ENCODE results near the gene LRP6.
"Not testable (repeated sequence)": the region's sequence is repeated elsewhere in the genome, so short reads cannot be mapped to it uniquely, and the experiment has no call there.

The LRP6 gene

DNA sequence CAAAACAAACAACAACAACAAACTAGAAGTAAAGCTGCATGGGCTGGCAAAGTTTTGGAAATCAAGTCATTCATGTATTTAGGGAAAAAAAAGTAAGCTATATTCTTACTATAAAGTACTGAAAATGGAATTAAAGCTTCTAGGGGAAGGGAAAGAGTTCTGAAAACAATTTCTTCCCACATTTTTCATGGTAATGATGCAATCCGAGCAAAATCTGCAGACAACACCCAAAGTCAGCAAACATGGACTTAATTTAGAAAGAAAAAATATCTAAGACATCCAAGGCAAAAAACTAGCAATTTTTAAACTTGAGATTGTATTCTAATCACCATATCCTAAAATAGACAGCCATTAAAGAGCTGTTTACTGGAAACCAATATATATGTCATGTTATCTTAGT, 86.3 kb downstream of the LRP6 start:
- DNase-seq (ENCODE audit: low read depth, low spot score) = no peak

DNA sequence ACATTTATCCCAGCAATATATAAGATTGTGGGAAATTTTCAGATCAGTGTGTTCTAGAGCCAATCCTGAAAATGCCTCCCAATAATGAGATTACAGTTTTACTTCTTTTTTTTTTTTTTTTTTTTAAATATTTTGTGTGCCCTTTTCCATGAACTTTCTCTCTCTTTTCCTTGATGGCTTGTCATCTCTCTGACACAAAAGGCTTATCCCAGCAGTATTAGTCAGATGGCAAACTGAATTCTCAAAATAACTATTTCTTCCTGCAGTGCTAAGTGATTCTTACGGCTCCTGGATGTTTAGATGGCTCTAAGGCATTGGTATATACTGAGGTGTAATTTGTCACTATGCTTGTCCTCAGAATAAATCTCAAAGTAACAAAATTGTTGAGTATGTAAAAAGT, 86.7 kb downstream of the LRP6 start:
- DNase-seq (ENCODE audit: low read depth, low spot score) = no peak

DNA sequence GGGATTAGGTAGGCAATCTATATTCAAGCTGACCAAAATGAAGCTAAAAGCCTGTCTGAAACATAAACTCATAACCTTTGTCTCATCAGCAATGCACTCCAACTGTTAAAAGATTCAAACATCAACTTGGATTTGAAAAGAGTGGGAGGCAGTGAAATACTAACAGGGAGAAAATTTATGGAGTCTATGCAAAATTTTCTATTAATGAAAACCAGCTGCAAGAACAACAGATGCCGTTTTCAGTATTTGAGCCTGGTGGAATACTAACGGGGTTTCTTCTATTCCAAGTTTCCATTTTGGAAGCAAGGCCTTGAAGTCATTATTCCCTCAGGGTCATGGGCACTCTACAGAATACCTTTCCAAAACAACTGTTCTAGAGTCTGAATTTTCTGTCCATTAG, 88.3 kb downstream of the LRP6 start:
- no peak for DNase-seq (ENCODE audit: low read depth, low spot score)

DNA sequence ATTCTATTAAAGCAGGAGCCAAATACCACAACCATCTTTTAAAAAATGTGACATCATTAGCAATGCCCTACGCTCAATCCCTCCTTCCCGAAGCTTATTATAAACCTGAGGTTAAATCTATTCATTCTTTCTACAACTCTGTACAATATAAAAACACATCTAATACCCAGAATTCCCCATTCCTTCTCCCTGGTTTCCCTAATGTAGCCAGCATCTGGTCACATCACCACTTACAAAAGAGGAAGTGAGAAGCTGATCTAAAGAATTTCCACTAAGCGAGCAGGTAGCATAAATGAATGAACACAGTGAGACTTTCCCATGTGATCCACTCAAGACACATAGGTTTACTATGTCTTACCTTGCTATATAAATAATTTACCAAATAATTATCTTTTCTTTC, 90.4 kb downstream of the LRP6 start:
- DNase-seq (ENCODE audit: low read depth, low spot score) = no peak

DNA sequence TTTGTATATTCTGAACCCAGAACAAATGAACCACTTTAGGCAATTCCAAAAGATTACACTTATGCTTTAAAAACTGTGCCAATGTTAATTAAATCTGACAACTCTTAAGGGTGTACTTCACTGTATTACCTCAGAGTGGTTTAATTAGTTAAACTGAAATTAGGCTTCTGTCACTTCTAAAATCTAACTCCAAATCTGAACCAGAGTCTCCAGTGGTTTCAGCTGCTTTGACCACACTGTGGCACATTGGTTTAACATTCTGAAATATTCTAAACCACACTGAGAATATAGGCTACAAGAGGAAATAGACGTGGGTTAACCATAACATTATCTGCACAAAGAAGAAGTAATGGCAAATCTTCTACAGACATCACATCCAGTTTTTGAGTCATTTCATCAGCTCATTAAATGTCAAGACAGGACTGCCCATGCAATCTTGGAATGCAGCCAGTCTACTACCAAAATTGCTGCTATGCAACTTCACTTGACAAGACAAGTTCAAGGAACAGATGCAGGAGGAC, 94.8 kb downstream of the LRP6 start:
- DNase-seq (ENCODE audit: low read depth, low spot score) = no peak

DNA sequence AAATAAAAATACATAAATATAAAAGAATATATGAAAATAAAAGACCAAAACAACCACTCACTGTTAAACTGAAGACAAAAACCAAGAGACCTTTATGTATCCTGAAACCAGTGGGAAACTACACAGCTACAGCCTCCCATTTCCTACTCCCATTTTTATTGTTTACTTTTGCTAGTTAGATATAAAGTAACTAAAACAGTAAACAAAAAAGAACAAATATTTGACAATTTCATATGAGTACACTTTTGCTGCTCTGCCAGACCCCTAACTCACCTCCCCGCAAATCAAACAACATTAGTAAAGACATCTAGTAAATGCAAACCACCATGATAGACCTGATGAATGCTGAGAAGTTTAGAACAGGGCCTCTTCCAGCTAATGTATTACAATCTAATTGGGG, 99.0 kb downstream of the LRP6 start:
- DNase-seq (ENCODE audit: low read depth, low spot score) = no peak

DNA sequence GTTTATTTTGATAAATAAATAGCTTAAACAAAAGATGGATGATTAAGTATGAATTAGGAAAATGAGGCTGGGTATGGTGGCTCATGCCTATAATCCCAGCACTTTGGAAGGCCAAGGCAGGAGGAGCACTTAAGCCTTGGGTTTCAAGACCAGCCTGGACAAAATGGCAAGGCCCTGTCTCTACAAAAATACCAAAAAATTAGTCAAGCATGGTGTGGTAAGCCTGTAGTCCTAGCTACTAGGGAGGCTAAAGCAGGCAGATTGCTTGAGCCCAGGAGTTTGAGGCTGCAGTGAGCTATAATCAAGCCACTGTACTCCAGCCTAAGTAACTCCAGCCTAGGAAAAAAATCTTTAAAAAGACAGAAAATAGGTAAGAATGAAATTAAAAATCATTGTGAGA, 100.1 kb downstream of the LRP6 start:
- DNase-seq (ENCODE audit: low read depth, low spot score) = no peak

DNA sequence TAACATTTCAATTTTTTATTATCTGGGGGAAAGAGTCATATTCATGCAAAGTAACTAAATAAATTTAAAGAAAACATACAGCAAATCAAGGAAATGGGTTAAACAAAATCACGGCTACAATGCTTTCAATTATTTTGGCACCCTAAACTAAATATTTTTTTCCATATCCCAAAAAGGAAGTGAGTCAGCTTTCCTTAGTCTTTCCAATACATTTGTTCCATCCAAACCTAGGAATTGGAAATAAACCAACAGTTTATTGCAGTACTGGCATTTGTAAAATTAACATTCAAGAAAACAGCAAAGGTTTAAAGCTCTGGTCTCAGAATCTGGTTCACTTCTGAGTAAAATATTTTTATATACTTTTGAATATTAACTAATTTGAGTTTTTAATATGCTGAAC, 106.9 kb downstream of the LRP6 start:
- no peak for DNase-seq (ENCODE audit: low read depth, low spot score)

DNA sequence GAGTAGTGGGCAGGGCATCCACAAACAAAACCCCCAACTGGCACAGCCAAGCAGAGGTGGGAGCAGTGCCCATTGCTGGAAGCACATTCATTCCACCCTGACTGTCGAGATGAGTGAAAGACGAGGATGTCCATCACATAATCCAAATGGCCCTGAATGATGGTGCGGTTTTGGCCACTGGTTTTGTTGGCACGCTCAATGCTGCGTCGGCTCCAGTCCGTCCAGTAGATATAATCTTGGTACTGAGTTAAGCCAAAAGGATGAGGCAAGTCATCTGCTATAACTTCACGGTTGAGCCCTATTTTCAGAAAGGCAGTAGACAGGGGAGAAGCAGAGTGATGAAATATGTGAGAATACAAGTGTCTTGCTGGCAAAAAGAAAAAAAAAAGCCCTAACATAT, 108.0 kb downstream of the LRP6 start:
- DNase-seq (ENCODE audit: low read depth, low spot score) = no peak

DNA sequence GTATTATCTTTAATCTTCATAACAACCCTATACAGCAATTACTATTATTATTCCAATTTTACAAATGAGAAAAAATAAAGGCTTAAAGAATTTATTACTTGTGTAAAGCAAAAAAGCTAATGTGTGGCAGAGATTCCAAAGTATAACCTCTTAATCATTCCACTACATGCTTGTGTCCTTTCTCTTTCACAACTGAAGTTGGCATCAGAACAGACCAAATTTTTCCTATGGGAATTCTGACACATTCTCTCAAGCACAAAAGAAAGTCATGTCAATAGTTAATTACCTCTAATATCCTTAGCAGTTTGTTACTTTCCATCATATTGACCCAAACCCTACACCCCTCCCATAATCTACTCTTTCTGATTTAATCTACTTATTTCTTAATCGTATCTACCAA, 109.4 kb downstream of the LRP6 start:
- DNase-seq (ENCODE audit: low read depth, low spot score) = no peak

DNA sequence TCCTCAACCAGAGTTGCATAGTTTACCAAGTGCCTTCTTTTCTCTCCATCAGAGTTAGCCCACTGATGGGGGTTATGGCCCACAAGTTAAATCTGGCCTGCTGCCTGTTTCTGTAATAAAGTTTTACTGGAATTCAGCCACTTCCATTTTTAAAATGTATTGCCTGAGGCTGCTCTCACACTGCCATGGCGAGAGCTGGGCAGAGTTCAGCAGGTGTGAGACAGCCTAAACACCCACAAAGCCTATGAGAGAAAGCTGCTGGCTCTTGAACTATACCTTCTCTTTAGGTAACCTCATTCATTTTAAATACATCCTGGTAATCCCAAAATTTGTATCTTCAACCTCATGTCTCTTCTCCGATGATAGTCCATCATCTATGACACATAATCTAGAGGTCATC, 110.0 kb downstream of the LRP6 start:
- no peak for DNase-seq (ENCODE audit: low read depth, low spot score)

DNA sequence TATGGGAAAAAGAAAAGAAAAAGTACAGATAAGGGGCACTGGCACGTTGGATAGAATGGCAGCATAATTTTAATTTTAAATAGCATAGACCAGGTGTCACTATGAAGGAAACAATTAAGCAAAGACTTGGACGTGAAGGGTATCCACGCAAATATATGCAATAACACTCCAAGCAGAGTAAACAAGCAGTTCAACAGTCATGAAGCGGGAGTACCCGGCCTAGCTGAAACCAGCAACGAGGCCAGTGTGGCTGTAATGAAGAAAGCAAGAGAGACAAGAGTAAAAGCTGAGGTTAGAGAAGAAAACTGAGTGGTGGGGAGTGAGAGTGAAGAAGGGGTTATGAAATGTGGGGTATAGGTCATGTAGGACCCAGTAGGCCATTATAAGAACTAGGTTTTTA, 110.7 kb downstream of the LRP6 start:
- no peak for DNase-seq (ENCODE audit: low read depth, low spot score)

DNA sequence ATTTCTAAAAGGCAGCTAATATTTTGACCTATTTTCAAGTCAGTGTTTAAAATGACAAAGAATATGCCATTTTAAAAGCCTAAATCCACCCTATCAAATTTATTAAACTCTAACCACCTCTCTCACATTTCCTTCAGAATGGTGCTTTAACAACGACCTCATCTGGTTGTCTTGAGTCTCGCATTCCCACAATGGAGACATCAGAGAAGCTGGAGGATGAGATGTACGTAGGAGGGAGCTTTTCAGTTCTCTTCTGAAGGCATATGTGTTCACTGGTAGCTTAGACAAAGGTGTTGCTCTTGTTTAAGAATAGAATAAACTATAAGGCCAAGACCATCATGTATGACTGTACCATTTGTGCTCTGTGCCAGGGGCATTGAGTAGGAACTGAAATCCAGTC, 113.2 kb downstream of the LRP6 start:
- no peak for DNase-seq (ENCODE audit: low read depth, low spot score)

DNA sequence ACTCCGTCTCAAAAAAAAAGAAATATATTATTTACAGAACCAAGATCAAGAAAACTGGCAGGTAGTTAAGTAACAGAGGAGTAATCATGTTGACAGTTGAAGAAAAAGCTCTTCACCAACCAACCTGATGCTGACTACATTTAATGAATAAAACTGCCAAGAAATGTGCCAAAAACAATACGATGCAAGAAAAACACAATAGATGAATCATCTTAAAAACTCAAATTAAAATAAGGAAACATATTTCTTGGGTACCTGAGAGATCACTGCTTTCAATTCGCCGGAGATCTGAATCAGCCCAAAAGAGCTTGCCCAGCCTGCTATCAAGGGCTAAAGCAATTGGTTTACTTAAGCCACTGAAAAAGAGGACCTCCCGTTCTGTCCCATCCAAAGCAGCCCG, 119.7 kb downstream of the LRP6 start:
- DNase-seq (ENCODE audit: low read depth, low spot score) = no peak

DNA sequence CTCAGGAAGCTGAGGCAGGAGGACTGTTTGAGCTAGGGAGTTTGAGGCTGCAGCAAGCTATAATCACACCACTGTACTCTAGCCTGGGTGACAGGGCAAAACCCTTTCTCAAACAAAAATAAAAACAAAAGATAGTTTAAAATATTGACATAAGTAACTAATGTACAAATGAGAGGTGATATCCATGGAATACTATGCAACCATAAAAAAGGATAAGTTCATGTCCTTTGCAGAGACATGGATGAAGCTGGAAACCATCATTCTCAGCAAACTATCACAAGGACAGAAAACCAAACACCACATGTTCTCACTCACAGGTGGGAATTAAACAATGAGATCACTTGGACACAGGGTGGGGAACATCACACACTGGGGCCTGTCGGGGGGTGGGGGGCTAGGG, 122.3 kb downstream of the LRP6 start:
- DNase-seq (ENCODE audit: low read depth, low spot score) = not testable (repeated sequence)

DNA sequence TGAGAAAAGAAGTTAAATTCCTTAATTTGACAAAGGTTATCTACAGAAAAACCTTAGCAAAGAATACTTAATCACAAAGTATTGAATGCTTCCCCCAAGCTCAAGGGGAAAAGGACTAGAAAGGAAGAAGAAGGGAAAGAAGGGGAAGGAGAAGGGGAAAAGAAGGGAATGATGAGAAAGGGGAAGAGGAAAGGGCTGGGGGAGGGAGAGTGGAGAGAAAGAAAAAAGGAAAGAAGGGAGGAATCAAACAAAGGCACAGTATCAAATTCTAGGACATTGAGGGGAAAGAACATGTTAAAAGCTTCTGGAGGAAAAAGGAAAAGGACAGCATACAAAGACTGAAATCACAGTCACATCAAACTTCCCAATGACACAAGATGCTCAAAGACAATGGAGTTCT, 125.8 kb downstream of the LRP6 start:
- no peak for DNase-seq (ENCODE audit: low read depth, low spot score)

DNA sequence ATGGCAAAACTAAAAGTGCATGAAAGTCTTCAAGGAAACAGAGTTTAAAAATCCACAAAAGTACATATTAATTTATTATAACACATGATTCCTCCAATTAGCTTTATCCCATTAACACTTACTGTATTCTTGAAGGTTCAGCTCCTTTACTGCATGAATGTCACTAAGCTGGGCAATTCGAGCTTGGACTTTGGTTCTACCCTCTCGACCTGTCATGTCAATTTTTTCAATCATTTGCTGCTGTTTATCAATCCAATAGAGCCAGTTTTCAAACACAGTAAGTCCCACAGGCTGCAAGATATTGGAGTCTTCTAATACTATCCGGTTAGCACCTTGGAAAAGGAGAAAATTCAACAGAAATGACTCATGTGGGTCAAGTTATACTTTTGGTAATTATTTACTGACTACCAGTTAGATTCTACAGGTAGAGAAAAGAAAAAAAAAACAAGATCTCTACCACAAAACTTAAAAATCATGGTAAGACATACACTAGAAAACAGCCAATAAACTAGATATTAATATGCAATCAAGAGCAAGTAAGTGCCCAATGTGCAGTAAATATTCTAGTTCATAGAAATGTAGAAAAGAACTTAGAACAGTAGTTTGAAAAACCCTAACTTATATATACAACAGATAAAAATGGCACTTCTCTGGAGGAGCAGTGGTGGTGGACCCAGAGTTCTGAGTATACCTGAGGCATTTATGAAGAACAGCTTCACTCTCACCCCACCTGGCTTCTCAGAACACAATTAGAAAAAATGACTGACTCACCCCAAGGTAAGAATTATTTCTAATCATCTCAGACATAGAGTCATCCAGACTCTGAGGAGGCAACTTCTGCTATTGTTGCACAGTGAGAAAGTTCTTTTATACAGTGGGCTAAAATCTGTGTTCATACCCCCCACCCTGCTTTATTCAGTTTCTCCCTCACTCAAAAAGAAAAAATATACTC, 128.4 kb downstream of the LRP6 start:
- no peak for DNase-seq (ENCODE audit: low read depth, low spot score)

DNA sequence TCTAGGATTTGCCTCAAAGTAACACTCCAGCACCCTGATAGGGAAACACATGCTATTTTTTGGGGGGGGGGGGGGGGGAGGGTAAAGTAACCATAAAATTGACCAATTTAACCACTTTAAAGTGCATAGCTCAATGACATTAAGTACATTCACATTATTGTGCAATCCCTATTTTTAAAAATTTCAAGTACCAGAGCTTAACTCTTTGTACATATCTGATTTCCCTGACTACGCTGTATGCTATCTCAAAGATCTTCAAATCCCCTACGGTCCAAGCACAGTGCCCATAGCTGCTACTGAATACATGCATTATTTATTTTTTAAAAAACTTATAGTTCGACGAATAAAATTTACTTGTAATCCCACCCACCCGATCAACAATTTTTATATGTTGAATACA, 133.1 kb downstream of the LRP6 start:
- no peak for DNase-seq (ENCODE audit: low read depth, low spot score)

DNA sequence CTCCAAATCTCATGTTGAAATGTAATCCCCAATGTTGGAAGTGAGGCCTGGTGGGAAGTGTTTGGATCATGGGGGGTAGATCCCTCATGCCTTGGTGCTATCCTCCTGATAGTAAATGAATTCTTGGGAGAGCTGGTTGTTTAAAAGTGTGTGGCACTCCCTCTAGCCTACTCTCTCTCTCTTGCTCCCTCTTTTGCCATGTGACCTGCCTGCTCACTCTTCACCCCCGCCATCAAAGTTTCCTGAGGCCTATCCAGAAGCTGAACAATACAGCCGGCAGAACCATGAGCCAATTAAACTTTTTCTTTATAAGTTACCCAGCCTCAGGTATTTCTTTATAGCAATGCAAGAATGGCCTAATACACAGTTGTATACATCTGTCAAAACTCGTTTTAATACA, 133.6 kb downstream of the LRP6 start:
- no peak for DNase-seq (ENCODE audit: low read depth, low spot score)

DNA sequence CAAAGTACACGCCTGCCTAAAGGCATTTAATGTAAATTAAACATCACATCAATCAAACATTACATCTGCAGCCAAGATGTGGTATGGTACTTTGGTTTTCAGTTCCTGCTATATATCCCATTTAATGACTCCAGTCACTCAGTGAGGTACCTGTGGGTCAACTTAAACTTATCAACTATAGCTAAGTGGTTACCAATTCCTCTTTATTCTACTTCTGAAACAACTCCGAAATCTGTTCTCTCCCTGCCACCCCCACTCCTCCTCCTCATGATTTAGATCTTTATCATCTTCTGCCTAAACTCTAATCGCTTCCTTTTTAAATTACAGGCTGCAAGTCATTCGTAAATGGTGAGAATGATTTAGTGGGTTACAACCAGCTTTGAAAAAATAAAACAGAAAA, 138.2 kb downstream of the LRP6 start:
- DNase-seq (ENCODE audit: low read depth, low spot score) = no peak

DNA sequence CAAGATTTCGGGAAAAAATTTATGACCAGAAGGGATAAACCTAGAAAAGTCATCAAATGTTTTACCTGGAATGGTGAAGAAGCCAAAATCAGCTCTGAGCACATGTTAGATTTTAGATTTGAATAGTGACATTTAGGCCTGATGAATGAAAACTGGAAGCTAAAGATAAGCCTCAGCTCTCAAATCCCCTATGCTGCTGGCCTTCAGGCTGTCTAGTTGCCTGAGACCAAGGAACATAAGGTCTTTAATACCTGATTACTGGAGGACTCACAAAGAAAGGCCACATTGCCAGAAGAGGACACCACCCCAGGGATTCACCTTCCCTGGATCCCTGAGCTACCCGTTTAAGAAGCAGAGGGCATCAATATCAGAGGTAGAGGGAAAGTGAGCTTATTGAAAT, 139.5 kb downstream of the LRP6 start:
- DNase-seq (ENCODE audit: low read depth, low spot score) = no peak

DNA sequence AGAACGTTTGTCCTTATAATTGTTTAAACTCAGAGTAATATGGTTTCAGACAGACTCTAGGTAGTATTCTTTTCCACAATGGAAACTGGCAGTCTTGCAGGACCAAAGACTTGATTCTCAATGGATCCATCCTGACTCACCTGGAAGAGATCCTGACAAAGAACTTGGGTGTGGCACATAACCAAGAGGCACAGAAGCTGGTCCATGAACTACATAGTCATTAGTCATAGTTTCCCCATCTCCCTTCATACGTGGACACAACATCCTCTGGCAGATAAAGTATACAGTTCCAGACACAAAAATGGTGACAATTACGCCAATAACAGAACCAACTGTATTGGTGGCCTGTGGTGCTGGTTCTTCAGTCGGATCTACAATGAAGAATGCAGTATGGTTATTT, 140.3 kb downstream of the LRP6 start:
- DNase-seq (ENCODE audit: low read depth, low spot score) = no peak

DNA sequence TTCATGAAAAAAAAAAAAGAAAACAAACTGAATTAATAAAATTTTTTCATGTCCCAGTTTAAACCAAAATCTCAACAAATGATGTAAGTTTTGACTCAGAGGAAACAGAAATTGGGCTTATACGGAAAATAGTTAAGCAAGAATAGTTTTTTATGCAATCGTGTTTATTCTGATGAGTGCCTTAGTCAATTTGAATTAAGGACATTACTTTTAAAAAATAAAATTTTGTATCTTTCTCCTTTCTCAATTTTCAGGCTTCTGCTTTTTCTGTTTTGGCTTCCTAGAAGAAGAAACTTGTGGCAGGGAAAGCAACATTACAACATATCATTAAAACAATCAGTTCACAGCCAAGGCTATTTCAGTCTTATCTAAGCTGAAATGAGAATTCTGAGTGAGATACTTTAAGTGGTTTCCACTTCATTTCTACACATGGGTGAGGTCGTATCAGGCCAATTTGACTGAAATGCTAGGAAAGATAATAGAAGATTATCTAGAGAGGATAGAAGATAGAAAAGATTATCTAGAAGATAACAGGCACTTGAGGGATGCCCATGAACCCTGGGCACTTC, 143.7 kb downstream of the LRP6 start:
- DNase-seq (ENCODE audit: low read depth, low spot score) = no peak
